Breast epithelium (tissue), 3 donors: Measurements from ENCODE around the gene SH2D2A.

Source experiments
- POLR2A ChIP-seq: fragments of 450-650 bp; IDR thresholded peaks from one replicate; pipeline ENCODE4 v1.6.1; 2016; ENCODE audit warnings: antibody characterized with exemption, mild to moderate bottlenecking, moderate library complexity
- POLR2AphosphoS5 ChIP-seq, 3 donors: sonication (generic); formaldehyde crosslinking; IDR thresholded peaks; one replicate each; pipeline ENCODE4 v1.6.1; 2017; ENCODE audit warnings: antibody characterized with exemption in 3 of 3
- TF ChIP-seq, protein P1 (sequence below), 3 donors: fragments of 450-650 bp; IDR thresholded peaks; one replicate each; pipeline ENCODE4 v1.5.1; 2016 to 2017; ENCODE audit warnings: antibody characterized with exemption in 3 of 3, mild to moderate bottlenecking in 3 of 3, moderate library complexity in 3 of 3

DNA sequence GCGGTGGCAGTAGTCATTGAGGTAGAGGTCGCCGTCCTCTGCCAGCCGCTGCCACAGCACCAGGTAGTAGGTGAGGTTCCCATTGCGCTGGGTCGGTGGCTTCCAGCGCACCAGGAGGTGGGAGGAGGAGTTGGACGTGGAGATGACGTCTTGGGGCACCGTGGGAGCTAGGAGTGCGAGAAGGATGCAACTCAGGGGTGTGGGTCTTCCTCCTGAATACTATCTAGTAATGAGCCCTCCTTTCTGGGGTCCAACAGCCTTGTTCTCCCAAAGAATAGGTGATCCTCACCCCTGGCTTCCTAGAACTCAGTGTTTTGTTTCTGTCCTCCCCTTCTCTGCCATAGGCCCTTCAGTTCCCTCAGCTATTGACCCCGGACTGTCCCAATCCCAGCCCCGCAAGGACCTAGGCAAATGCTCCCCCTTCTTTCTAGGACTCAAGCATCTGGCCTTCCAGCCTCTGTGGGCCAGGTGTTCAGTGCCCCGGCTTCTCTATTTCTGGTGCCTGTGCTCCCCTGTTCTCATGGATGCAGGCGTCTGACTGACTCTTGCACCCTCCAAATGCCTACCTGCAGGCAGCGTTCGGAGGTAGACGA lies 29.4 kb upstream of the SH2D2A start:
- TF ChIP-seq POLR2A (no peak), POLR2AphosphoS5 (IDR thresholded peaks at IDR 0.05) (no peak)
- TF ChIP-seq, protein P1, sequence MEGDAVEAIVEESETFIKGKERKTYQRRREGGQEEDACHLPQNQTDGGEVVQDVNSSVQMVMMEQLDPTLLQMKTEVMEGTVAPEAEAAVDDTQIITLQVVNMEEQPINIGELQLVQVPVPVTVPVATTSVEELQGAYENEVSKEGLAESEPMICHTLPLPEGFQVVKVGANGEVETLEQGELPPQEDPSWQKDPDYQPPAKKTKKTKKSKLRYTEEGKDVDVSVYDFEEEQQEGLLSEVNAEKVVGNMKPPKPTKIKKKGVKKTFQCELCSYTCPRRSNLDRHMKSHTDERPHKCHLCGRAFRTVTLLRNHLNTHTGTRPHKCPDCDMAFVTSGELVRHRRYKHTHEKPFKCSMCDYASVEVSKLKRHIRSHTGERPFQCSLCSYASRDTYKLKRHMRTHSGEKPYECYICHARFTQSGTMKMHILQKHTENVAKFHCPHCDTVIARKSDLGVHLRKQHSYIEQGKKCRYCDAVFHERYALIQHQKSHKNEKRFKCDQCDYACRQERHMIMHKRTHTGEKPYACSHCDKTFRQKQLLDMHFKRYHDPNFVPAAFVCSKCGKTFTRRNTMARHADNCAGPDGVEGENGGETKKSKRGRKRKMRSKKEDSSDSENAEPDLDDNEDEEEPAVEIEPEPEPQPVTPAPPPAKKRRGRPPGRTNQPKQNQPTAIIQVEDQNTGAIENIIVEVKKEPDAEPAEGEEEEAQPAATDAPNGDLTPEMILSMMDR (IDR thresholded peaks at IDR 0.05): no peak
